HG02885 (cell line): ENCODE results near the gene TXNRD3.
"Not testable (repeated sequence)": the region's sequence is repeated elsewhere in the genome, so short reads cannot be mapped to it uniquely, and the experiment has no call there.

ENCODE experiments used
- ATAC-seq: cut with Tn5 transposase; IDR thresholded peaks from one replicate; pipeline ENCODE4 v1.9.1; 2021; ENCODE audit warnings: mild to moderate bottlenecking; ENCODE audit not compliant: unreplicated experiment, poor library complexity

The TXNRD3 gene

GRCh38 chr3:126655887-126656286, 963 bp upstream of the TXNRD3 start:
- ATAC-seq: no peak

- no peak for ATAC-seq
Measured at GRCh38 chr3:126649556-126650092, 5.3 kb downstream of the TXNRD3 start.

GRCh38 chr3:126646674-126647073, 8.2 kb downstream of the TXNRD3 start:
- ATAC-seq: no peak

- ATAC-seq: no peak
Measured at GRCh38 chr3:126644615-126645014, 10.3 kb downstream of the TXNRD3 start.

GRCh38 chr3:126638790-126639189, 16.1 kb downstream of the TXNRD3 start:
- no peak for ATAC-seq

- no peak for ATAC-seq
Measured at GRCh38 chr3:126636436-126636835, 18.5 kb downstream of the TXNRD3 start.

GRCh38 chr3:126634803-126635202, 20.1 kb downstream of the TXNRD3 start:
- no peak for ATAC-seq

- ATAC-seq: no peak
Measured at GRCh38 chr3:126630020-126630419, 24.9 kb downstream of the TXNRD3 start.

GRCh38 chr3:126625735-126626134, 29.2 kb downstream of the TXNRD3 start:
- not testable (repeated sequence) for ATAC-seq

- ATAC-seq: no peak
Measured at GRCh38 chr3:126622694-126623093, 32.2 kb downstream of the TXNRD3 start.

GRCh38 chr3:126621627-126622345, 33.1 kb downstream of the TXNRD3 start:
- ATAC-seq: no peak

GRCh38 chr3:126621171-126621570, 33.8 kb downstream of the TXNRD3 start:
- no peak for ATAC-seq

GRCh38 chr3:126620738-126621137, 34.2 kb downstream of the TXNRD3 start:
- no peak for ATAC-seq

GRCh38 chr3:126618760-126619159, 36.2 kb downstream of the TXNRD3 start:
- ATAC-seq: no peak

- ATAC-seq: no peak
Measured at GRCh38 chr3:126618021-126618420, 36.9 kb downstream of the TXNRD3 start.

GRCh38 chr3:126617571-126617970, 37.4 kb downstream of the TXNRD3 start:
- no peak for ATAC-seq

- no peak for ATAC-seq
Measured at GRCh38 chr3:126616931-126617330, 38.0 kb downstream of the TXNRD3 start.

- no peak for ATAC-seq
Measured at GRCh38 chr3:126613479-126614188, 41.3 kb downstream of the TXNRD3 start.

GRCh38 chr3:126612479-126613205, 42.3 kb downstream of the TXNRD3 start:
- no peak for ATAC-seq

GRCh38 chr3:126609909-126610308, 45.0 kb downstream of the TXNRD3 start:
- no peak for ATAC-seq
